Endothelial cell of umbilical vein (primary cell): ENCODE results near the gene ELF4. TPM values are rescaled to one million over a fixed set of nuclear protein-coding genes. Genes with fewer than 3 reads are reported as not detected.

Source experiments
- BruUV-seq: library from RNA; stranded (reverse); fragments of 400-500 nt; replicated peaks from 2 replicates; lab custom pipeline; 2021; lab: Mats Ljungman, UMichigan
- CTCF ChIA-PET: fragments of 300-600, 350-600 bp; sonication (Branson Sonifier 250); formaldehyde crosslinking; loops from one replicate; lab custom pipeline; 2021; ENCODE audit warnings: antibody characterized with exemption, inconsistent platforms; lab: Charles Lee
- POLR2A ChIA-PET: fragments of 300-600, 350-600 bp; sonication (Branson Sonifier 250); formaldehyde crosslinking; loops from one replicate; lab custom pipeline; 2021; ENCODE audit warnings: antibody characterized with exemption, inconsistent platforms; lab: Charles Lee
- DNase-seq: peaks from one replicate; pipeline ENCODE4 v3.0.0-alpha.2; 2011; ENCODE audit warnings: low read depth, low spot score
- FAIRE-seq: peaks from 2 replicates; lab custom pipeline; 2011; peaks lifted over from hg19 to GRCh38; lab: Jason Lieb, UNC
- H2AFZ ChIP-seq: 2 replicates; pipeline ENCODE4 v1.6.0; 2012; ENCODE audit warnings: low read depth, low read length, control low read depth, inconsistent platforms
- H3K27ac ChIP-seq: 2 replicates; pipeline ENCODE4 v1.5.1; 2011; ENCODE audit warnings: low read depth, mild to moderate bottlenecking, control low read depth, low read length, moderate library complexity; ENCODE audit not compliant: insufficient read depth
- H3K27me3 ChIP-seq, 2 experiments: 2 replicates each; pipeline versions ENCODE4 v1.6.0 to v1.6.1; 2011; ENCODE audit warnings: low read length in 2 of 2, mixed read lengths in 1 of 2; ENCODE audit not compliant: control insufficient read depth in 2 of 2, insufficient read depth in 2 of 2
- H3K36me3 ChIP-seq, 2 experiments: 2 replicates in 1 of 2; 3 replicates in 1 of 2; pipeline ENCODE4 v1.5.1; 2011; ENCODE audit warnings: low read length in 2 of 2, mild to moderate bottlenecking in 1 of 2, moderate library complexity in 1 of 2; ENCODE audit not compliant: control insufficient read depth in 2 of 2, insufficient read depth in 2 of 2; ENCODE audit errors: extremely low read depth in 1 of 2
- H3K4me1 ChIP-seq: 3 replicates; pipeline ENCODE4 v1.5.1; 2011; ENCODE audit warnings: mild to moderate bottlenecking, low read length; ENCODE audit not compliant: control insufficient read depth, insufficient read depth; ENCODE audit errors: extremely low read depth
- H3K4me2 ChIP-seq: 2 replicates; pipeline ENCODE4 v1.6.1; 2011; ENCODE audit warnings: low read length, control low read depth, mixed read lengths; ENCODE audit not compliant: insufficient read depth
- H3K4me3 ChIP-seq, 3 experiments: fragments of 200-600 bp in 1 of 3; sonication (generic), shearing (Covaris generic) in 1 of 3; replicated peaks in 1 of 3; 2 replicates each; pipeline ENCODE4 v1.5.1; 2011 to 2016; ENCODE audit warnings: control low read depth in 3 of 3, low read length in 3 of 3, mild to moderate bottlenecking in 2 of 3, inconsistent platforms in 1 of 3, low read depth in 1 of 3, moderate library complexity in 1 of 3; ENCODE audit not compliant: insufficient read depth in 1 of 3
- H3K79me2 ChIP-seq: 2 replicates; pipeline ENCODE4 v1.6.0; 2012; ENCODE audit warnings: low read length, inconsistent platforms; ENCODE audit not compliant: control insufficient read depth, insufficient read depth
- H3K9ac ChIP-seq: replicated peaks from 2 replicates; pipeline ENCODE3; 2011; ENCODE audit warnings: low read length, control low read depth; ENCODE audit not compliant: insufficient read depth; ENCODE audit errors: extremely low read depth
- H3K9me1 ChIP-seq: replicated peaks from 3 replicates; pipeline ENCODE4 v1.6.0; 2011; ENCODE audit warnings: mild to moderate bottlenecking, low read length; ENCODE audit not compliant: control insufficient read depth, insufficient read depth; ENCODE audit errors: extremely low read depth
- H3K9me3 ChIP-seq: replicated peaks from 2 replicates; pipeline ENCODE4 v1.5.1; 2012; ENCODE audit warnings: low read length, inconsistent platforms; ENCODE audit not compliant: control insufficient read depth, insufficient read depth
- H4K20me1 ChIP-seq: replicated peaks from 2 replicates; pipeline ENCODE3; 2011; ENCODE audit warnings: mild to moderate bottlenecking, low read length; ENCODE audit not compliant: control insufficient read depth, insufficient read depth; ENCODE audit errors: extremely low read depth
- CTCF ChIP-seq, 2 donors: IDR thresholded peaks; 1 replicate in 1 of 2; 2 replicates in 1 of 2; pipeline ENCODE4 v1.5.1; 2011; ENCODE audit warnings: low read length in 2 of 2, mild to moderate bottlenecking in 2 of 2, moderate library complexity in 2 of 2, control low read depth in 1 of 2, inconsistent platforms in 1 of 2, low read depth in 1 of 2; ENCODE audit not compliant: insufficient read depth in 1 of 2; ENCODE audit errors: extremely low read depth in 1 of 2
- EZH2 ChIP-seq: IDR thresholded peaks from 2 replicates; pipeline ENCODE4 v1.6.1; 2012; ENCODE audit warnings: borderline replicate concordance, low read depth, mild to moderate bottlenecking, moderate library complexity, low read length, inconsistent platforms; ENCODE audit not compliant: severe bottlenecking
- FOS ChIP-seq: IDR thresholded peaks from 2 replicates; pipeline ENCODE4 v1.6.1; 2011; ENCODE audit warnings: mild to moderate bottlenecking, low read length, moderate library complexity, borderline replicate concordance; ENCODE audit not compliant: insufficient read depth
- GATA2 ChIP-seq: IDR thresholded peaks from 2 replicates; pipeline ENCODE4 v1.7.0; 2011; ENCODE audit warnings: low read depth, mild to moderate bottlenecking, moderate library complexity, mixed read lengths, low read length; ENCODE audit not compliant: insufficient read length, insufficient read depth
- JUN ChIP-seq: IDR thresholded peaks from 2 replicates; pipeline ENCODE4 v1.6.1; 2011; ENCODE audit warnings: borderline replicate concordance, low read depth; ENCODE audit not compliant: insufficient read length, insufficient read depth
- MAX ChIP-seq: IDR thresholded peaks from 2 replicates; pipeline ENCODE4 v1.6.1; 2011; ENCODE audit not compliant: insufficient read depth, insufficient read length
- MYC ChIP-seq: IDR thresholded peaks from one replicate; pipeline ENCODE4 v1.6.1; 2011; ENCODE audit warnings: mild to moderate bottlenecking, low read depth, low read length
- POLR2A ChIP-seq: IDR thresholded peaks from 2 replicates; pipeline ENCODE4 v1.6.1; 2012; ENCODE audit warnings: low read depth, mild to moderate bottlenecking, control low read depth, low read length
- POLR2AphosphoS5 ChIP-seq: IDR thresholded peaks from 2 replicates; pipeline ENCODE4 v1.6.1; 2012; ENCODE audit warnings: low read depth, mild to moderate bottlenecking, control low read depth, low read length, moderate library complexity; ENCODE audit not compliant: insufficient read depth
- dilution Hi-C: fragments of 300-500 bp; cut with MboI; formaldehyde crosslinking; loops from one replicate; pipeline ENCODE4 v1.15.0; 2019; ENCODE audit warnings: low sequenced_read_pairs; ENCODE audit not compliant: extremely low pct_ligation_motif_present
- intact Hi-C: fragments of 100-400 bp; cut with micrococcal nuclease; formaldehyde crosslinking; loops from one replicate; pipeline ENCODE4 v1.10.0; 2022
- polyA plus RNA-seq, 4 experiments: library from polyadenylated mRNA; depleted of rRNA in 3 of 4; stranded (reverse) in 3 of 4; unstranded in 1 of 4; fragments of >200 nt; gene quantifications; 2 replicates each; pipeline versions ENCODE4 v1.2.1 to v1.2.3, GENCODE V29; 2011 to 2012; ENCODE audit warnings: missing spikeins in 1 of 4
- total RNA-seq: library from RNA; stranded (reverse); gene quantifications from 2 replicates; pipeline ENCODE4 v1.2.3, GENCODE V29; 2021

ELF4 gene
- total and polyA plus RNA-seq, 2 donors (not counting 3 experiments of a cell fraction or from before 2014, with no cell fraction given), result 31.9 to 33.4 TPM

GRCh38 chrX:130048686-130049222 lies 61.5 kb downstream of the ELF4 start:
- CTCF ChIA-PET, result interaction anchor here (2.4 kb wide), 1 partner anchor 12 kb away, joined by 5 read pairs; no protein-coding TSS in a partner anchor
- Histone ChIP-seq H3K9me3 (no peaks in the 10 kb centered on the region), H3K9ac (no peak overlapping the region), H3K27me3 (no peaks in the 10 kb centered on the region), H3K79me2 (no peaks in the 10 kb centered on the region), H4K20me1 (no peaks in the 10 kb centered on the region), H3K9me1 (no peaks in the 10 kb centered on the region), H3K4me1 (no peaks in the 10 kb centered on the region), H2AFZ (no peak overlapping the region), H3K36me3 (peaks cover 4 to 14% of the 10 kb centered on the region in 2 experiments), H3K4me3 (no peak overlapping the region), H3K4me2 (no peak overlapping the region), H3K27ac (no peak overlapping the region)
- intact Hi-C loops, result no loop called here
- no TSS peak for BruUV-seq
- DNase-seq, result no peak
- POLR2A ChIA-PET, result no interaction called here
- TF ChIP-seq CTCF (IDR thresholded peaks at IDR 0.05; ENCODE audit: extremely low read depth in 1 of 2, insufficient read depth in 1 of 2, low read depth in 1 of 2, low read length in 2 of 2) (no peak), POLR2A (no peak), MYC (no peak), GATA2 (no peak), EZH2 (no peak), JUN (no peak), MAX (no peak), POLR2AphosphoS5 (no peak), FOS (no peak)
- dilution Hi-C loops, result no loop called here
- FAIRE-seq, result no peak
